Left hindlimb (tissue), 1 donor: ENCODE results near the gene CSH1.
A peak's percentile ranks its signal among the peaks of the same experiment; 100 is the strongest.
"Not testable (repeated sequence)": the region's sequence is repeated elsewhere in the genome, so short reads cannot be mapped to it uniquely, and the experiment has no call there.

Source experiments
- DNase-seq: peaks from one replicate; pipeline ENCODE4 v3.0.0-alpha.2; 2018

The CSH1 gene

DNA sequence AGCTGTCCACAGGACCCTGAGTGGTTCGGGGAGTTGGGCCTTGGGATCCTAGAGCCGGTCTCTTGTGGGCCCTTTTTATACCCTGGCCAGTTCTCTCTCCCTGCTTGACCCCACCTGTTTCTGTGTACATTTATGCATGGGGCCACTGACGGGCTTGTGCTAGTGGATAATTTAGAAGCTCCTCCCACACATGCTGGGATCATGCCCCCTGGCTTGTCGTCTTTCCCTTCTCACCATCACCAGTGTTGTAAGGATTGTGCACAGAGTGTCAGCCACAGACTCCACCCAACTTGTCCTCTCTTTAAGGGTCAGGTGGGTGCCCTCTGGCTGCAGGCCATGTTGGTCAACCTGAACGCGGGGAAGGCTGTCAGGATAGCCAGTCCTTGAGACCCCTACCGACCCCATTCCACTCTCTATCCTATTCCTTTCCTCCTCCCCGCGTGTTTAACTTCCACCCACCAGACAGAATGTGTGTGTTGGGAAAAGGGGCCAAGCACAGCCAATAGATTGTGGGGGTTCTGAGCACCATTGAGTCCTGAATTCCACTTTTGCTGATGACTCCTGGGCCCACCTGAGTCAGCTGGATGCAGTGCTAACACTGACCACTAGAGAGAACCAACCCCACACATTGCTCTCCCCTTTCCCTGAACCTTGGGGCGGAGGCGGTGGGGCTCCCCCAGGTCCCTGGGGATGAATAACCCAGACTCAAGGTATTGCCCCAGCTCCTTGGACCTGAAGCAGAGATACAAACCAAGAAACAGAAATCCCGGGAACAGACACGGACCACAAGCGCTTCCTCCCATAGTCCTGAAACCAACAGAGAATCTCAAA, at the start of gene CSH1:
CSH1 (minus strand) TSS at position 51 of the 831 bp plus-strand sequence. CDS start 63 bp downstream, outside the sequence.
- not testable (repeated sequence) for DNase-seq

DNA sequence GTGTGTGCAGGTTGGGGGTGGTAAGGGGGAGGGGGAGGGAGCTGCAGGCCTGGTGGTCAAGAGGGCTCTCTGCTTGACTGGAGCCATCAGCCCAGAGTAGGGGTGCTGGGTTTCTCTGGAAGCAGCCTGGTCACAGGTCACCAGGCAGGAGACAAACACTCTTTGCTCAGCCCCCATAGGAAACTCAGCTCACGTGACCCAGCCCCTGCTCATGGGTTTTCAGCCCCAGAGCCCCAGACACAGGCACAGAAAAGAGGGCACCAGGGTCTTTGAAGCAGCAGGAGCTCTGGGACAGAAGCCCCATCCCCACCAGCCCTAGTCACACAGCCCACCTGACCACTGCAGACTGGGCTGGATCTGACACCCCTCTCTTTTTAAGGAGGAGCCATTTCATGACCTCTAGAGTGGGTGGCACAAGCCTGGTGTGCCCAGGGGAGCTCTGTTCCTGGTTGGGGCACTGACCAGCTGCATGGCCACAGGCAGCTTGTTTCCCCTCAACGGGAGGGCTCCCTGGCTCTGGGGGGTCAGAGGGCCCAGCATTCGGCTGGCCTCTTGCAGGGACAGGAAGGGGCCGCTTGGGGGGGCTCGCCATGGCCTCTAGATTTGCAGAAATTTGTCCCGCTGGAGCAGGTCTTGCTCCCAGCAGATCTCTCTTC, 49.5 kb upstream of the CSH1 start:
- peak; percentile 22 for DNase-seq

DNA sequence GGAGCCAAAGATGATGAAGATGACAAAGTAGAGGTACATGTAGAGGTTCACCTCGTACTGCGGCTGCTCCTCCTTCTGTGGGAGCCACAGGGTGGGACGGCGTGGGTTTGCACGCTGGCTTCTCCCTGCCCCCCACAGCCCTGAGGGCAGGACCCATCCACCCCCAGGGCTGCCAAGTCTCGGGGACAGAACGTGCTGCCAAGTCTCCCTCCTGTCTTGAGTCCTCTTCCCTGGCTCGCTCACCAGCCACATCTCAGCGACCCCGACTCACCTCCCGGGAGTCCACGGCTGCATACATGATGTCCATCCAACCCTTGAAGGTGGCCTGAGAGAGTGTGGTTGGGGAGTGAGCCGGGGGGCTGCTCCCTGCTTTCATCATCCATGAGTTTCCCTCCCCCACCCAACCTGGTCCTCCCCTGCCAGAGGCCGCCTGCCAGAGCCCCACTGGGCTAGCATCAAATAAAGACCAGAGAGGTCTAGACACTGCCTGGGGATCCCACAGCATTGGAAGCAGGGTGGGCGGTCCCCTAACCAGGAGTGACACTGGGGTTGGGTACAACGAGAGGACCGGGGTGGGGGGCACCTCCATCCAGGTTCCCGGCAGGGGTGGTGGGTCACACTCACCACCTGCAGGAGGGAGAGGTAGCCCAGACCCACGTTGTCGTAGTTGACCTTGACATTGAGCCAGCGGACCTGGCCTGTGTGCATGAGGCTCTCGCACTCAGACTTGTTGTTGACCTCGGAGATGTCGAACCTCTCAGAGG, 48.5 kb upstream of the CSH1 start:
- DNase-seq, result no peak

DNA sequence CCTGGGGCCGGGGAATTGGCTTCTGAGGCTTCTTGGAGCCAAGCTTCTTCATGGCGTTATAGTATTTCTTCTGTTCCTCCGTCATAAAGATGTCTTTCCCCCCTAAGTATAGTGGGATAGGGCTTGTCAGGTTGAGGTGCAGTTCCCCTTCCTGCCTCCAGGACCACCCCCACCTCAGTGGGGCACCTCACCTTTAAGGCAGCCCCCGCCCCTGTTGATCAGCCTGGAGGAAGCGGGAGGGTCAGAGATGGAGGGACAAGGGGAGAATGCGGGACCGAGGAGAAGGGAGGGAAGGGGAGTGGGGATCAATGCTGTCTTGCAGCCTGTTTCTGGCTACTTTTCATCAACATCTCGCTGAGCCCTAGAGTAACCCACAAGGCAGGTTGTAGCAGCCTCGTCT, 47.4 kb upstream of the CSH1 start:
- no peak for DNase-seq

DNA sequence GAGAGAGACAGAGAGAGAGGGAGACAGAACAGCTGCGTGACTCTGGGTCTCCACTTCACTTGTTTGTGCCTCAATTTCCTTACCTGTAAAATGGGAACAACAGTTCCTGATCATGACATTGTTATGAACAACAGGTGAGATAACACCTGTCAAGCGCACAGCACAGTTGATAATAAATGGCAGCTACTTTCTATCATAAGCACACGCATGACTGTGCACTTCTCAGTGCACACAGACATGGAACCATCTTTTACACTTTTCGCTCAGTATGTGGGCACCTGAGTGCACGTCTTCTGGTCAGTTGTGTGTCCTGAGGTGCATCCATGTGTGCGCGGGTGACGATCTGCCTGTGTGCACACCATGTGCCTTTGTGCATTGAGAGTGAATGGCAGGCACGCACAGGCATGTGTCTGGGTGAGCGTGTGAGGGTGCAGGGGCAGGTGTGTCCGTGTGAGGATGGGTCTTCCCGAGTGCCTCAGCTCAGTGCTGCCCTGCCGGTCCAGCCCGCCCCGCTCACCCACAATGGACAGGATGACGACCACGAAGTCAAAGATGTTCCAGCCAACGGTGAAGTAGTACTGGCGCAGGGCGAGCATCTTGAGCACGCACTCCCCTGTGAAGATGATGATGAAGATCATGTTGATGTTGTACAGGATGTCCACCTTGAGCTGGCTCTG, 46.1 kb upstream of the CSH1 start:
- DNase-seq, result no peak

DNA sequence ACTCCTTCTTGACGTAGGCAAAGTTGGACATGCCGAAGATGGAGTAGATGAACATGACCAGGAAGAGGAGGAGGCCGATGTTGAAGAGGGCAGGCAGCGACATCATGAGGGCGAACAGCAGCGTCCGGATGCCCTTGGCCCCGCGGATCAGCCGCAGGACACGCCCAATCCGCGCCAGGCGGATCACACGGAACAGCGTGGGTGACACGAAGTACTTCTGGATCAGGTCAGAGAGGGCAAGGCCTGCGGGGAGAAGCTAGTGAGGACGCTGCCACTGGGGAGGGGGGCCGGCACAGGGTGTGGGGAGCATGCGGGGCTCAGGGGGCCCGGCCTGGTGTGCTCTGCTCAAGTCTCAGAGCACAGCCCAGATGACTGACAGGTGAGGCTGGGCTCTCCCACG, 45.4 kb upstream of the CSH1 start:
- DNase-seq, result no peak

DNA sequence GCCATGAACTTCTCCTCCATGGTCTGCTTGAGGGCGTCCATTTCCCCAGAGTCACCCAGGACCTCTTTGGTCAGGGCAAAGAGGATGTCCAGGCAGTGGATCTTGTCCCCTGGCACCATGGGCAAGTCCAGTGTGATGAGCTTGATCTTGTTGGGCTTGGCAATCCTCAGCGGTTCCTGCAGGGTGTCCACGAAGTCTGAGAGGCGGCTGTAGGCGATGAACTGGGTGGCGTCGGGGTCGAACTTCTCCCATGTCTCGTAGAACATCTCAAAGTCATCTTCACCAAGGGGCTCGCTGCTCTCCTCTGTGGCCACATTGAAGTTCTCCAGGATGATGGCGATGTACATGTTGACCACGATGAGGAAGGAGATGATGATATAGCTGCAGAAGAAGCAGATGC, 44.8 kb upstream of the CSH1 start:
- no peak for DNase-seq

DNA sequence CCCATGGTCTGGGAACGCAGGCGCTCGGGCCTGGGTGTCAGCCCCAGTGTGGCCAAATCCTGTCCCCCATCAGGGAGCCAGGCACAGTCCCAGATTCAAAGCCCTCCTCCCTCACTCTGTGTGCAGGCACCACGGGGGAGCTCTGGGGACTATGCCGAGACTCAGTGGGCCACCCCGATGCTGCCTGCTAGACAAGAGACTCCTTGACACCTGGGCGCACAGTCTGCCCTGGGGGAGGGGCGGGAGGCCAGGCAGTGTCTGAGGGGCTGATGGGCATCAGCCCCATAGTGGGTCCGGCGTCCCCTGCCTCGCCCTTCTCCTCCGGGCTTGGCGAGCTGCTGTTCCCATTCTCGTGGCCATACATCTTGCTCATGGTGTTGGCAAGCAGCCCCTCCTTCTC, 44.2 kb upstream of the CSH1 start:
- DNase-seq, result no peak

DNA sequence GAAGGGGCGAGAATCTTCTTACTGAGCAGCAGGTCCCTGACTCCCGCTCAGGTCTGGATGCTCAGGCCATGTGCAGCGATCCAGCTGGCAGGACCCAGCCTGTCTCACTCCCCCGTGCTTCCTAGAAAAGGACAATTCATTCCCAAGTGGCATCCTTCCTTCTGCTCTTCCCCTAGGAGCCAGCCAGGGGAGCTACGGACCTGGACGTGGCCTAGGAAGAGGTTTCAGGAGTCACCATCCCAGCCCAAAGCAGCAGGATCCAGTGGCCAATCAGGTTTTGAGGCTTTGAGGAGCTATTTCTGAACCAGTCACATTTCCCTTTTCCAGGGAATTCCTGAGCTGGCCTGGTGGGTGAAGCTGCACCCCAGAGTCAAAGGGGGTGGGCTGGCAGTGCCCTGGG, 43.5 kb upstream of the CSH1 start:
- no peak for DNase-seq

DNA sequence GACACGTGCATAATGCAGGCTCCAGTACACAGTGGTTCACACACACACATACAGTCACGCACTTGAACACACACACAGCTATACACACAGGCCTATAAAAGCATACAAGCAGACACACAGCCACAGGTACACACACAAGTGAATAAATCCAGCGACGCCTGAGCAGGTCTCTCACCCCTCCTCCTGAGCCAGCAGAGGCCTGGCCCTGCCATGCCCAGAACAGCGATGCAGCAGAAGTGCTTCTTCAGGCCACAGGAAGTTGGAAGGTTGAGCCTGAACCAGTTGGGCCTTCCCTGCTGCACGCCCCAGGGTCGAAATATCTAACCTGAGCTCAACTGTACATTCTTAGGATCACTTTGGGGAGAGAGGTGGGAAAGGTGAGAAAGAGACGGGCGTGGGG, 43.0 kb upstream of the CSH1 start:
- no peak for DNase-seq

DNA sequence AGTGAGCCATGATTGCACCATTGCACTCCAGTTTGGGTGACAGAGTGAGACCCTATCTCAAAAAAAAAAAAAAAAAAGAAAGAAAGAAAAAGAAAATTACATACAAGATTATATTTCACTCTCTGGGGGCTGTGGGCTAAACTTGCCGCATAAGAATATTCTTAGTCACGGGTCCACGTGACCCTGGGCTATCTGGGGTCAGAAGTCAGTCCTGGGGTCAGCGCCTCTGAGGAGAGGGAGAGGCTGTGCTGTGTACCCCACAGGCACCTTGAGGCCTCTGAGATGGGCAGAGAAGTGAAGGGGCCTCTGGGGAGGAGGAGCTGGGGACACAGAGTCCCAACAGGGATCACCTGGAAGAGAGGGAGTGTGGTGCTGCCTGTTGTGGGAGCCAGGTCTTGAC, 41.5 kb upstream of the CSH1 start:
- no peak for DNase-seq

DNA sequence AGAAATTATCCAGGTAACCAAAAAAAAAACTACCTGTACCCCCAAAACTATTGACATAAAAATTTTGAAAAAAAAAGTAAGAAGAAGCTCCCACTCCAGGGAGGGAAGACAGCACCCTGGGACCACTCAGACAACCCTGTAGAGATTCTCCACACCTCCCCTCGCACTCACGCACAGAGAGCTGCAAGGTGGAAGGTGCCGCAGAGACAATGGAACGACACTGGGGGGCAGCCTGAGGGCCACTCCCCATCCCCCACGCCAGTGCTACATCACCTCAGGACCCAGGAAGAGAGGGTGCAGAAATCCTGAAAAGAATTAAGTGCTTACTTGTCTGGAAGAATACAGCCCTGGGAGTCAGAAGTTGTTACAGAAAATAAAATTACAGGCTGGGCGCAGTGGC, 40.9 kb upstream of the CSH1 start:
- DNase-seq, result no peak

DNA sequence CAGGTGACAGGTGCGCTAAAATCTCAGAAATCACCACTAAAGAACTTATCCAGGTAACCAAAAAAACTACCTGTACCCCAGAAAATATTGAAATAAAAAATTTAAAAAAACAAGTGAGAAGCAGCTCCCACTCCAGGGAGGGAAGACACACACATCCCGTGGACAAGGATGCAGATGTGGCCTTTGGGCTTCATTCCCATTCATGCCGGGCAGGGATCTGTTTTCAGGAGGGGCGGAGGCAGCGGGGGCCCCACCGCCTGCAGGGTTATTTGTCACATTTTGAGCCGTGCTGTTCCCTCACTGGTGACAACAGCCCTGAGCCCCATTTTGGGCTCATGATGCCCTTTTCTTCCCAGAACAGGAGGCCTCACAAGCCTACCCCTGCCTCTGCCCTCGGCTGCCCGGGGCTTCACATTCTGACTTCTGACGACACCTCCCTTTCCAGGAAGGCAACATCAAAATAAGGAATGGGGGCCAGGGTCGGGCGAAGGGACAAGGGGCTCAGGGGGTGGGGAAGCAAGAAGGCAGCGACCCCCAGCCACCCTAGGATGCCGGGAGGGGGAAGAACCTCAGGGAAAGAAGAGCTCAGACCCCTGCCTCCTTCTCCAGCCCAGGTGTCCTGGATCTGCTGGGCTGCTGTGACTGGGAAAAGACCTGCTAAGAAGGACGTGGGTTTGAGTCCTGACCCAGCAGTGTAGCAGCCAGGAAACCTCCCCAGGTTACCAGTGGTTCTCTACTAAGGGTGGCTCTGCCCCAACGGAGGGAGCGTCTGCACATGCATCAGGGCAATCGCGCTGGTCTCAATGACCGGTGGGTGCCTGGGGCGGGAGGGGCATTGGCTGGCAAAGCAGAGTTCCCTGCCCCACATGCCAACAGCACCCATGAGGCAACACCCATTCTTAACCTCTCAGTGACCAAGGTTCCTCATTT, 38.1 kb upstream of the CSH1 start:
- DNase-seq, result no peak

DNA sequence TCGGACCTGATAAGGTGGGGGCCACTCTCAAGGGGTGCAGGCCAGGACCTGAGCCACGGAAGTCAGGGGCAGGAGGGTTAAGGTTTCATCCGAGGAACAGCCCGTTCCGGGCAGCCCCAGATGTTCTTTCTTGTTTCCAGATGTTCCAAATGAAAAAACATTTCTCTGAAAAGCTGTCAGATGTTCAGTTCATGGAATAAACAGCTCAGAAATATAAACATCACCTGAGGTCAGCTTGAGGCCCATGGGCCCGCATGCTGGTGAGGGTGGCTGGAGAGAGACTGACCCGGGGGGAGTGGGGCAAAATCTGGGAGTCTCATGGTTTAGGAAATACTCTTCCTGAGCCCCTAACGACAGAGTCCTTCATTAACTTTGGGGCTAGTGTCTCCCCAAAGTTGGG, 37.2 kb upstream of the CSH1 start:
- DNase-seq, result no peak

DNA sequence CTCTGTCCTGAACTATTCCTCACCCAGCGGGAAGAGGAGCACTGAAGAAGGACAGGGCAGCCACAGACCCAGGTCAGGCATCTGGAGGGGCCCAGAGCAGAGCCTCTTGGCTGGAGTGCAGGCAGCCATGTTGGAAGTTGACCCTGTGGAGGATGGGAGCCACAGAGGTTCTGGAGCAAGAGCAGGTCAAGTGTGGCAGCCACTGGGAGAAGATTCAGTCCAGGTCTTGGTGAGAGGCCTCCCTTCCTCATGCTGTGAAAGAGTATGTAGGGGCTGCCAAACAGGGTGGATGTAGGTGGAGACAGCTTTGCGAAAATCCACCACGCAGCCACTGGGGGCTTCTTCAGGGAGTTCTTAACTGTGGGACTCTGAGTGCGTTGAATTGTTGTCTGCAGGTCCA, 36.3 kb upstream of the CSH1 start:
- DNase-seq, result no peak

DNA sequence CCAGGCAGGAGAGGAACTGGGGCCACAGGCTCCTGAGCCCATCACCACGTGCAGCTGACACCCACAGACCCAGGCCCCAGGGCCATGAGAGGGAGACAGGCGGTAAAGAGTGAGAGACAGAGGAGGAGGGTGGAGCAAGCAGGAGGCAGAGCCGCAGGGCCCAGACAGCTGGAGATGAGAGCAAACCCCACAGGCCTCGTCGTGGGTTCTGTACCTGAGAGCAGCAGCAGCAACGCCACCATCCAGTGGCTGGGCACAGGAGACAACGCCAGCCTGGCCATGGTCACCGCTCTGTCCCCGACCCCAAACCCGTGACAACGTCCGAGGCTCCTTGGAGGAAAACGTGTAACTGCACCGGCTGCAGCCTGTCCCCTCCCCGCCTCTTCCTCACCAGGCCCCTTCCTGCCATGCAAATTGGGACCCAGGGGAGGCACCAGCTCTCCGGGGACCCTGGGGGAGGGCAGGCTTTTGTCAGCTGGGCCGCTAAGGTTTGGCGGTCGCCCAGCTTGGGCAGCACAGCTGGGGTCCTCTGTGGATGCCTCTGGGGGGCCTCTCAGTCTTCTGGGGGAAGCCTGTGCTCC, 35.7 kb upstream of the CSH1 start, which contains the start of gene CD79B:
CD79B (minus strand) TSS at position 351 of the 581 bp plus-strand sequence; CDS start at position 281, 70 bp downstream.
- peak; percentile 27 for DNase-seq

DNA sequence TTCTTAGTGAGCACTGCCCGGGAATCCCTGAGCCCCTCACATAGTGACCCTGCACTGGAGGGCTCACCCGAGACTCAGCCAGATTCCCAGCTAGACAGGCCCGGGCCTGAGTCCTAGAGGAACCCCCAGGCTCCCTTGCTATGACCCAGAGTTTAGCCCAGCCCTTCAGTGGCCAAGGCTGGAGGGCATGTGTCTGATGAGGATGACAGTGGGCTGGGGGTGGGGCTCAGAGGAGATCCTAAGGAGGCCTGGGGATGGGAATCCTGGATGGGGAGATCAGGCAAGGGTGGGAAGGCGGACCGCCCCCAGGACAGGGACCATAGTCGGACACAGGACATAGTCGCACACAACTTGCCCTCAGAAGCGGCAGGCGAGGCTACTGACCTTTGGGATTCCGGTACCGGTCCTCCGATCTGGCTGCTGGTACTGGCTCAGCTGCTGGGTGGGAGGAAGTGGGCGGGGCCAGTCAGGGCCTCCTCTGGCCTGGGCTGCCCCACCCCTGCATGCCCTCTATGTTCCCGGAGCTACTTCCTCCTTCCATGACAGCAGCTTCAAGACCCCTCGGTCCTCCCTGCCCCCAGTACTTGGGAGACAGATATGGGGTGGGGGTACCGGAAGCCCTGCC, 34.7 kb upstream of the CSH1 start:
- peak; percentile 39 for DNase-seq

DNA sequence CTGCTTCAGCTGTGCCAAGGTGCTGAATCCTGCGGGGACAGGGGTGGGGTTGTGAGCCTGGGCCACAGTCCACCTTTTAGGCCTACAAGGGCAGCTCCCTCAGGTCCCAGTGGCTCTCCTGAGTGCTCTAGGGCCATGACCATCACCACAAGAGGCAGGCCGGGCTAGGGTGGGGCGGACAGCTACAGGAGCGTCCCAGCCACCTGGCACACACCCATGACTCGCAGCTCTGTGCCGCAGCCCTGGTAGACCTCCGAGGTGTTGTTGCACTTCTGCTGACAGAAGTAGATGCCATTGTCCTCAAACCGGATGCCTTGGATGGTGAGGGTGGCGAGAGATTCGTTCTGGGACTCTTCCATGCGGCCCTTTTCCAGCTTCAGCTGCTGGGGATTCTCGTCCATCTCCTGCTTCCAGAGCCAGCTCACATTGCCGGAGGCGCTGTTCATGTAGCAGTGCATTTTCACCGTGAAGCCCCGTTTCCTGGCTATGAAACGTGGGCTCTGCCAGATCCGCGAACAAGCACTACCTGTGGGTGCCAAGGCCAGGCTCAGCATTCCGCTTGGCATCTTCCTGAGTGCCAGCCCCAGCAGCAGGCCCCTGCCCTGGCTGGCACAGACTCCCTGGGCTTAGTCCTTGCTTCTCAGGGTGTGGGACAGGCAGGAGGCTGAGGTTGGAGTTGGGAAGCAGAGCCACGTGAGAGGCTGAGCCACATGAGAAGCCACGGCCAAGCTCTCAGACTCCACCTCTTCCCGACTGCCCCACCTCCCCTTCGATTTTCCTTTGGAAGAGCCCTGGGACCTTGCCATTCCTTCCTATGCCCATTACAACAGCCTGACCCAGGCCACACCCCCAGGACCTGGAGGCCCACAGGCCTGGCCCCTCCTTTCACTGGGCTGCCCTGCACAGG, 33.7 kb upstream of the CSH1 start:
- DNase-seq, result peak; percentile 58

DNA sequence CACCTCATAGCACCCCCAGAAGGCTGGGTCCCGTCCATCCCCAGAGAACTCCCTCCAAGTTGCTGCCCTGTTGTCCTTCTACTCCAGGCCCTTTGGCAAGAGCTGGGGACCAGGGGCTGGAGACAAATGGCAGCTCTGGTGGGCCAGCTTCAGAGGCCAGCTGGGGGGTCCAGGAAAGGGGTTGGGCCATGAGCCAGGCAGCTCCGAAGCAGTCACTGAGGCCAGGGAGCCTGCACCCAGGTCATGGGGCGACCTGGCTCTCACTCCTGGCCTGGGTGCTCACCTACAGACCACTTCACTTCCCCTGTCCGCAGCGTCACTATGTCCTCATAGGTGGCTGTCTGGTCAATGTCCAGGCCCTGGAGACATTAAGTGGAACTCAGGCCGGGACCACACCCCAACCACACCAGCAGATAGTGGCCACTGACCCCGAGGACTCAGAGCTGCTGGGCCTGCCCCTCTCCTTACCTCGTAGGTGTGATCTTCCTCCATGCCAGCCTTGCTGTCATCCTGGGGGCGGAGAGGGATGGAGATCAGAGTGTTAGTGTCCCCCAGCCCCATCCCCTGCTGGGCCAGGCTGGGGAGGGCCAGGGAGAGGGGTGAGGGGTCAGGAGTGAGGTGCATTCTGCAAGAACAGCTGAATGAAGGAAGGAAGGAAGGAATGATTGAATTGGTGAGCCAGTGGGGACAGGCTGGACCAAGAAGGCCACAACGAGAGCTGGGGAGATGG, 32.8 kb upstream of the CSH1 start:
- peak; percentile 4 for DNase-seq
